Measurements from ENCODE around the gene PRPSAP1.
"Not testable (repeated sequence)": the region's sequence is repeated elsewhere in the genome, so short reads cannot be mapped to it uniquely, and the experiment has no call there.

The PRPSAP1 gene

DNA sequence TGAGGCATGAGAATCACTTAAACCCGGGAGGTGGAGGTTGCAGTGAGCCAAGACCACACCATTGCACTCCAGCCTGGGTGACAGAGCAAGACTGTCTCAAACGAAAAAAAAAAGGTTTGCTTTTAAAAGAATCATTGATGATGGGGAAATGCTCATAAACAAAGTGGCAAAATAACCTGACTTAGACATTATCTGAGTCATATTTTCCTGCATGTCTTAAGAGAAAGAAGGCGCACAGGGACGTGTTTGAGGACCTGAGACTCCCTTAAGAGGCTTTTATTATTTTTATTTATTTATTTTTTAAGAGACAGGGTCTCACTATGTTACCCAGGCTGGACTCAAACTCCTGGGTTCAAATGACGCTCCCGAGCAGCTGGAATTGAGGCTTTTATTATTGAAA is 5.7 kb upstream of the PRPSAP1 start:
- DNase-seq (ENCODE audit: low read depth) = no peak

DNA sequence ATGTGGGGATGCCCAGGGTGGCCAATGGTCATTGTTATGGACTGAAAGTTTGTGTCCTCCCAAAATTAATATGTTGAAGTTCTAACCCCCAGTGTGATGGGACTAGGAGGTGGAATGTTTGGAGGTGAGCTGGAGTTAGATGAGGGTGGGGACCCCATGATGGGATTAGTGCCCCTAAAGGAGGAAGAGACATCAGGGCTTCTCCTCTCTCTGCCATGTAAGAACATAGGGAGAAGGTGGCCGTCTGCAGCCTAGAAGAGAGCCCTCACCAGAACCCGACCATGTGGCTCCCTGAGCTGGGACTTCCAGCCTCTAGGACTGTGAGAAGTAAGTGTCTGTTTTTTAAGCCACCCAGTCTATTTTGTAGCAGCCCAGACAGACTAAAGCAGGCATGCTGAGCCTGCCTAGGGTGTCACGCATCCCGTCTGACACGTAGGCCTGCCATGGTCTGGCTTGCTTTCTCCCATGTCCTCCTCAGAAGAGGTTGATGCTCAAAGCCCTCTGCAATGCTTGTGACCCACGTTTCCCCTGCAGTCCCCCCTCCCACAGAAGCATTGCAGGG is 4.0 kb upstream of the PRPSAP1 start:
- DNase-seq (ENCODE audit: low read depth) = no peak

DNA sequence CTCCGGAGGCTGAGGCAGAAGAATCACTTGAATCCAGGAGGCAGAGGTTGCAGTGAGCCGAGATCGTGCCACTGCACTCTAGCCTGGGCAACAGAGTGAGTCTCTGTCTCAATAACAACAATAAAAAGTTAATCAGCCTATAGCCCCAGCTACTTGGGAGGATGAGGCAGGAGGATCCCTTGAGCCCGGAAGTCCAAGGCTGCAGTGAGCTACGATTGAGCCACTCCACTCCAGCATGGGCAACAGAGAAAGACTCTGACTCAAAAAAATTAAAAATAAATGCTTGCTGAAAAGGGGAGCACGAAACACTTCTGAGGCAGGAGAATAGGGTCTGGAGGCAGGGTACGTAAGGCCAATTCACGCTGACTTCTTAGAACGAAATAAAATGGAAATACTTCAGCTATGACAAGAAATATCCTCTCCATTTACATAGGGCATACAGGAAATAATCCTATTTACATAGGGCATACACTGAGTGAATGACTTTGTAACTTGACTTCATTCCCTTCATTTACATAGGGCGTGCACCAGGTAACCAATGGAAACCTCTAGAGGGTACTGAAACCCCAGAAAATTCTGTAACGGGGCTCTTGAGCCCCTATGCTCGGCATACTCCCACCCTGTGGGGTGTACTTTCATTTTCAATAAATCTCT is 3.2 kb upstream of the PRPSAP1 start:
- no peak for DNase-seq (ENCODE audit: low read depth)

DNA sequence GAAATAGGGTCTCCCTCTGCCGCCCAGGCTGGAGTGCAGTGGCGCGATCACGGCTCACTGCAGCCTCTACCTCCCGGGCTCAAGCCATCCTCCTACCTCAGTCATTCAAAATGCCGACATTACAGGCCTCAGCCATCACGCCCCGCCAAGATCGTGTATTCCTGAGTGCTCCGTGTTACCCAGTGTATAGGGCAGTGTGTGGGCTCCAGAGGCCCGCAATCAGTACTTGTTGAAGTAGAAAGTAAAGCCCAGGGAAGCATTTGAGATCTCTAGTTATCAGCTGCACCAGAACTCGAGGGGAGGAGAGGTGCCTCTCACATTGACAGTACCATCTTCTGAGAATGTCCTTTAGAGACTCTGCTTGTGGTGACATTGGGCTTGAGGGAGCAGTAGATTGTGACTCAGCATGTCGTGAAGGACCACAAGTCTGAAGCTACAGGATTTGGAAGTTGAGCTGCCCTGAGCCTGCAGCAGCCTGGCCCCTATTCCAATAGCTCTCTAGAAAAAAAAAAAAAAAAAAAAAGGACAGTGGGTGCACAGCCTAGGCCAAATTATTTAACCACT is 1.1 kb upstream of the PRPSAP1 start:
- DNase-seq (ENCODE audit: low read depth) = no peak

DNA sequence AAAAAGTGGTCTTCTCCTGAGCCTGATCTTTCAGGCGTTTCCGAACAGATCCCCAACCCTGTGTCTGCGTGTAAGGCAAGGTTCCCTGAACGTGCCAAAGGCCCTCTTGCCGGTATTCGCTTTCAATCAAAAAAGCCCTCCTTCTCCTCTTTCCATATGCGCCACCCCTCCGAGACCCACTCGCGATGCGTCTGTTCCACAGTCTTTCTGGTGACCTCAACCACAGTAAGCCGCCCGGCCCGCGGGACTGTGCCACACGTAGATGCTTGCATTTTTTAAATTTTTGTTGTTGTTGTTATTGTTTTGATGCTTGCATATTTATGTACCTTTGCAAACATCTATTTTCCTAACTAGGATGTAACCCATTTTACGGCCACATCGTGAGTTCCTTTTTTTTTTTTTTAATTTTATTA is 607 bp upstream of the PRPSAP1 start:
- no peak for DNase-seq (ENCODE audit: low read depth)

DNA sequence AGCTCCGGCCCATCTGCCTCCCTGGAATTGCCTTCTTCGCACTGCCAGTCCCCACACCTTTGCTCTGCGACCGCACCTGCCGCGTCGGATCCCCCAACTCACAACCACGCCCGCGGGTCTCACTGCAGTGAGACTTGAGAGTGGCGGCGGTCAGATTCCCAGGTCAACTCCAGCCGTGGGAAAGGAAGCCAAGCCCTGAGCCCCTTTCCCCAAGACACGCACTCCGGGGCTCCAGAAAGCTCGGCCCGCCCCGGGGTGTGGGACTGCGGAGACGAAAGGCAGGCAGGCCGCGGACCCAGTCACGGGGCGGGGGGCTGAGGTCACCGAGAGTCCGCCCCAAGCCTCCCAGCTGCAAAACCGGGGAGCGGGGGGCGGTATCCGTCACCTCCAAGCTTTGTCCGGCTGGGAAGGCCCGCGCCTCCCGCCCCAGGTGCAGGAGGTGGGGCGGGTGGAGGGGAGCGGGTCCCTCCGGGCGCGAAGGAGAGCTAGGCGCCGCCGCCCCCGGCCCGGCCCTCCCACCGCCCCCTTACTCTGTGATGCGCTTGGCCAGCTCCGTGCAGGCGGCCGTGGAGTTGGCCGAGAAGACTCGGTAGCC is 615 bp downstream of the PRPSAP1 start:
- no peak for DNase-seq (ENCODE audit: low read depth)

DNA sequence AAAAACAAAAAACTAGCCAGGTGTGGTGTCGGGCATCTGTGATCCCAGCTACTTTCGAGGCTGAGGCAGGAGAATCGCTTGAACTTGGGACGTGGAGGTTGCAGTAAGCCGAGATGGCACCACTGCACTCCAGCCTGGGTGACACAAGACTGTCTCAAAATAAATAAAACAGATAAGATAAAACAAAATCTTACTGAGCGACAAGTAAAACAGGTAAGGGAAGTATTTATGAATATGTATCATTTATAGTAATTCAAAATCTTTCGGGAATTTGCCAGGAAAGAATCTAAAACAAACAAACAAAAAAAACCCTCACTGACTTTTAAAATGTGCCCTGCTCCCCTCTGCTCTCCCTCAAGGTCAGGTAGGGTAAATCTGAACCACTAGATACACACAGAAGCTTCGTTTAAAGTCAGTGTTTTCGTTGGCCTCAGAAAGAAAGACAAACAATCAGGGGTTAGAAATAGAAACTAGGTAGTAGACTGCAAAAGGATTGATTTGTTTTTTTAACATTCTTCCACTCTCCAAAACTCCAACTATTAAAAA is 2.1 kb downstream of the PRPSAP1 start:
- no peak for DNase-seq (ENCODE audit: low read depth)

DNA sequence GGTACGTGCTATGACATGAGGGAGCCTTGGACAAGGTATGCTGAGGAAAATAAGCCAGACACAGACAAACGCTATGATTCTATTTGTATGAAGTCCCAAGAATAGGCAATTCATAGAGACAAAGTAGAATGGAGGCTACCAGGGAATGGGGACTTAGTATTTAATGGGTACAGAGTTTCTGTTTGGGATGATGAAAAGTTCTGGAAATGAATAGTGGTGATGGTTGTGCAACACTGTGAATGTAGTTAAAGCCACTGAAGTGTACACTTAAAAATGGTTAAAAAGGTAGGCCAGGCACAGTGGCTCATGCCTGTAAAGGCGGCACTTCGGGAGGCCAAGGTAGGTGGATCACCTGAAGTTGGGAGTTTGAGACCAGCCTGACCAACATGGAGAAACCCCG is 3.3 kb downstream of the PRPSAP1 start:
- DNase-seq (ENCODE audit: low read depth) = no peak

DNA sequence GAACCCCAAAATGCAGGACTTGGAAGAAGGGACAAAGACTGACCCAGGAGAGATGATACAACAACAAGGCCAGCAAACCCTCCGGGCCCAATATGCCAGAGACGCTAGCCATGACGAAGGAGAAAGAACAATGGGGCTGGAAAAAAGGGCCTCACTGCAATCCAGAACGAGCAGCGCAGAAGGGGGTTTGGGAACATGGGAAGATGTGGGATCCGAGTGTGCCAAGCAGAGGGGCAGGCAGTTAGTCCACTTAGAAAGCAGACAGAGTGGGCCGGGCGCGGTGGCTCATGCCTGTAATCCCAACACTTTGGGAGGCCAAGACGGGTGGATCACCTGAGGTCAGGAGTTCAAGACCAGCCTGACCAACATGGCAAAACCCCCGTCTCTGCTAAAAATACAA is 6.8 kb downstream of the PRPSAP1 start:
- DNase-seq (ENCODE audit: low read depth) = not testable (repeated sequence)

DNA sequence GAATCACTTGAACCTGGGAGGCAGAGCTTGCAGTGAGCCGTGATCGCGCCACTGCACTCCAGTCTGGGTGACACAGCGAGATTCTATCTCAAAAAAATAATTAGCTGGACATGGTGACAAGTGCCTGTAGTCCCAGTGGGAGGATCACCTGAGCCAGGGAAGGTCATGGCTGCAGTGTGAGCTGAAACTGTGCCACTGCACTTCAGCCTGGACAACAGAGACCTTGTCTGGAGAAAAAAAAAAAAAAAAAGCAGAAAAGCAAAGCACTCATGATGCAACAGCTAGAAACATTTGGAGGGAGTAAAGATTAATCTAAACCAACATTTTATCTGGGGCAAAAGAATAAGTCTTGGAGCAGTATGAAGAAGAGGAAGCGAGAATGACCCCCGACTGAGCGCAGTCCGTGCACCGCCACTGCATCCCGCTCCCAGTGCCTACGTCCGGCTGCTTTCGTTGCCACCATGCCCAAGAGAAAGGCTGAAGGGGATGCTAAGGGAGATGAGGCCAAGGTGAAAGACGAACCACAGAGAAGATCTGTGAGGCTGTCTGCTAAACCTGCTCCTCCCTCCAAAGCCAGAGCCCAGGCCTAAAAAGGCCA is 8.2 kb downstream of the PRPSAP1 start:
- no peak for DNase-seq (ENCODE audit: low read depth)

DNA sequence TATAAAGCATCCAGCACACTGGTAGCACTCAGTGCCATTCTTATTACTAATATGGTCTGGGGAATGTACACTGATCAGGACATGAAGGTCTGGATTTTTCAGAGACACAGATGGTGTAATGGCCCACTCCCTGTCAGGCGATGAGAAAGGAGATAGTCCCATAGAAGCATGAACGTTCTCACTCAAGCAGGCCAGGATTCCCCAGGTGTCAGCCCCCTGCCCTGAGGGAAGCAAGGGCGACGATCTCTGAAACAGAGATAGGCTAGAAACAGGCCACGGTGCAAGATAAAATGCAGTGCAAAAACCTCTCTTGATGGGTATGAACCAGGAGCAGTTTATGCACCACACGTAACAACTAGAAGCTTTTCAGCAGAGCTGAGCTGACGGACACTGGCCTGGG is 10.6 kb downstream of the PRPSAP1 start:
- no peak for DNase-seq (ENCODE audit: low read depth)

DNA sequence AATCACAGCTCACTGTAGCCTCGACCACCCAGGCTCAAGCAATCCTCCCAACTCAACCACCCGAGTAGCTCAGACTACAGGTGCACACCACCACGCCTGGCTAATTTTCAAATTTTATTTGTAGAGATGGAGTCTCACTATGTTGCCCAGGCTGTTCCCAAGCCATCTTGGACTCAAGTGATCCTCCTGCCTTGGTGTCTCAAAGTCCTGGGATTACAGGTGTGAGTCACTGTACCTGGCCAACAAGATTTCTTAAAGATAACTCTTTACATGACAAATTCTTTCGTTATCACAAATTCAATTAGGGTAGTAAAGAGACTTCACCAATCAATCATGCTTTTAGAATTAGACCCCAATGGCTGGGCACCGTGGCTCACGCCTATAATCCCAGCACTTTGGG is 12.4 kb downstream of the PRPSAP1 start:
- no peak for DNase-seq (ENCODE audit: low read depth)

DNA sequence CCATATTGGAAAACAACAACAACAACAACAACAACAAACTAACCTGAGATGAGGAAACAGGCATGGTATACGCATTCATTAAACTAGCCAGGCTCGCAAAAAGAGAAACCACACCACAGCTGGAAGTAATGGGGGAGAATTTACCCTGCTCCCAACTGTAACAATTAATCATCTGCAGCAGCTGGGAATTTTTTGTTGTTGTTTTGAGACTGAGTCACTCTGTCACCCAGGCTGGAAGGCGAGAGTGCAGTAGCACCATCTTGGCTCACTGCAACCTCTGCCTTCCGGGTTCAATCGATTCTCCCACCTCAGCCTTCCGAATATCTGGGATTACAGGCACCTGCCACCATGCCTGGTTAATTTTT is 16.3 kb downstream of the PRPSAP1 start:
- no peak for DNase-seq (ENCODE audit: low read depth)

DNA sequence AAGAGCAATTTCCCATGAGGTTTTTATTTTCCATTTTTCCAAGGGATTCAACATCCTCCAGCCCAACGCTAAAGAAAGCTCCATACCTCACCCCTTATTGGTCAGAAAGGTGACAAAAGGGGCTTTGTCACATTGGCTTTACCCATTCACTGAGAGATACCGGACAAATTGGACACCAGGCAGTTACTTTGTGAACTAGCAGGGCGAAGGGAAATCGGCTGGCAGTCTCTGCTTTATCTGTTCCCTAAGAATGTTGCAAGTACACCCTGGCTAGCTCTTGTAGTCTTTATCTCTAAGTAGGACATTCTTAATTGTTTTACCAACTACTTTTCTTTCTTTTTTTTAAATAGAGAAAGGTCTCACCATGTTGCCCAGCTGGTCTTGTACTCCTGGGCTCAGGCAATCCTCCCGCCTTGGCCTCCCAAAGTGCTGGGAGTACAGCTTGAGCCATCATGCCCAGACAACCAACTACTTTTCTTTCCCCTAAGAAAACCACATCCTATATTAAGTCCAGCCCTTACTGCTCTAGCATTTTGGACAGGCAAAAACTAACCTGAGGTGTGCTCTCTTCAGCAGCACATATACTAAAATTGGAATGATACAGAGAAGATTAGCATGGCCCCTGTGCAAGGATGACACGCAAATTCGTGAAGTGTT is 16.8 kb downstream of the PRPSAP1 start:
- no peak for DNase-seq (ENCODE audit: low read depth)

DNA sequence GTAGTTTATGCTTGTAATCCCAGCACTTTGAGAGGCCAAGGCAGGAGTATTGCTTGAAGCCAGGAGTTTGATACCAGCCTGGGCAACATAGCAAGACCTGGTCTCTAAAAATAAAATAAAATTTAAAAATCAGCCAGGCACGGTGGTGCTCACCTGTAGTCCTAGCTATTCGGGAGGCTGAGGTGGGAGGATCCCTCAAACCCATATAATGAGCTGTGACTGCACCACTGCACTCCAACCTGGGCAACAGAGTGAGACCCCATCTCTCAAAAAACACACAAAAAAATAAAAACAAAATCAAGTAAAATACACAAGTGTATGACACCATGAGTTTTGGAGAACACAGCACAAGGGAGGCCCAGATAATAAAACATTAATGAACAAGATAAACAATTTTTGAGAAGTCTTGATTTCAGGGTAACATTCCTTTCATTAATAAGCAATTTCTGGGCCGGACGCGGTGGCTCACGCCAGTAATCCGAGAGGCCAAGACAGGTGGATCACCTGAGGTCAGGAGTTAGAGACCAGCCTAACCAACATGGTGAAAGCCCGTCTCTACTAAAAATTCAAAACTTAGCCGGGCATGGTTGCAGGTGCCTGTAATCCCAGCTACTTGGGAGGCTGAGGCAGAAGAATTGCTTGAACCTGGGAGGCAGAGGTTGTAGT is 17.9 kb downstream of the PRPSAP1 start:
- DNase-seq (ENCODE audit: low read depth) = no peak

DNA sequence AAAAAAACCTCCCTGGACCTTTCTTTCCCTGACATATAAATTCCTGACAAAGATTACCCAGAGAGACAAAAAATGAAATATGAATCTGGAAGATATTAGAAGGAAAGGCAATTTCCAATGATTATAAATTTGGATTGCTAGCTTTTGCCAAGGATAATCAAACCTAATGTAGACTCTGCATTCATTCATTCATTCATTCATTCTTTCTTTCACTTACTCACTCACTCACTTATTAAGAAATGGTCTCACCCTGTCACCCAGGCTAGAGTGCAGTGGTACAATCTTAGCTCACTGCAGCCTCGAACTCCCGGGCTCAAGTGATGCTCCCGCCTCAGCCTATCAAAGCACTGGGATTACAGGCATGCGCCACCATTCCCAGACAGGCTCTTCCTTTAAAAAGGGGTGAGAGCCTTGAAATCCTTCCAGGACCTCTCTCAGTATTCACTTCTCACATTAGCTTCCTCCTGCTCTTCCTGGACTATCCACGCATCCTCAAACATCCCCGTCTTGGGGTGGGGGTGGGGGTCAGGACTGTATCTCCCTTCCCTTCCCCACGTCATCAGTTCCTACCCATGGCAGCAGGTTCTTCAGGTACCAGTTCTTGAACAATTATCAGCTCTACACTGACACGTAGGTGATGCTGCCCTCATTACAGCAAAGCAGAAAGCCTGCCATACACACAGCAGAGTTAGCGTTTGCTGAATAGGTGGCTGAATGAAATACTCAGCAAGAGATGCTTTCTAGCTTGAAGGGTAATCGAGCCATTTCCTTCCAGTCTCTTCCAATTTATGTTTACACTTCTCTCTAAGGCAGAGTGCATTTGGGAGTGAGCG is 19.8 kb downstream of the PRPSAP1 start:
- no peak for DNase-seq (ENCODE audit: low read depth)

DNA sequence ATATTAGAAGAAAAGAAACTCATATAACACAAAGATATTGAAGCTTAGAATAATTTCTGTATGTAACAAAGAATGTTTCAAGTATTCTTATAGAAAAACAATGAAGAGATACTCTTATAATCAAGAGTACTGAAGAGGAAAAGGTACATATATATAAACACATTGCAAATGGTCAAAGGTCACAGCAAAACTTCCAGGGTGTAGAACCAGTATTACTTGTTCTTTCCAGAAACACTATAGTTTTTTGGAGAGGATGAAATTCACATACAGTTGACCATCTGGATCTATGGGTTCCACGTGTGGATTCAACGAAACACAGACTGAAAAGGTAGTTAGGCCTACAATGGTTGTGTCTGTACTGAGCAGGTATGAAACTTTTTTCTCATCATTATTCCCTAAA is 22.6 kb downstream of the PRPSAP1 start:
- DNase-seq (ENCODE audit: low read depth) = no peak

DNA sequence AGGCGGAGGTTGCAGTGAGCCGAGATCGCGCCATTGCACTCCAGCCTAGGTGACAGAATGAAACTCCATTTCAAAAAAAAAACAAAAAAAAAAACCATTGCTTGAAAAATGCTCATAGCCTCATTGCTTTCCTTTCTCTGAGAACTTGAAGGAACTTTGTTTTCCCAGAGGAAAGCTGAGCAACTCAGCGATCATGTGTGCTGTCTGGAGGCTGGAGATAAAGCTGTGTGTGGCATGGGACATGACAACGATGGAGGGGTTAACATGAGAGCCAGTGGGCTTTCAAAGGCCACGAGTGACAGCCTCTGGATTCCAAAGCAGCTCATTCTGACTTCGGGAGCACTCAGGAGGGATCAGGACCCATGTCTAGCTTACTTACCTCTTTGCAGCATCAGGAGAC is 24.1 kb downstream of the PRPSAP1 start:
- no peak for DNase-seq (ENCODE audit: low read depth)

DNA sequence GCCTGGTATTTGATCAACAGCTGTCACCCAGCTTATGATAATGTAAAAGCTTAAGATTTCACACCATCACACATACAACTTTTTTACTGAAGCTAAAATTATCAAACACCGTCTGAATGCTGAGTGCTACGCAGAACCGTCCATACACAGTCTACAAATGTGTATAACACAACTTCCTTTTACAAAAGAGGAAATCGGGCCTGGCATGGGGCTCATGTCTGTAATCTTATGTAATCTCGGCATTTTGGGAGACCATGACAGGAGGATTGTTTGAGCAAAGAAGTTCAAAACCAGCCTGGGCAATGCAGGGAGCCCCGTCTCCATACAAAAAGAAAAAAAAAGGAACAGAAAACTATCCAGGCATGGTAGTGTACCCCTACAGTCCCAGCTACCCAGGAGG is 26.0 kb downstream of the PRPSAP1 start:
- DNase-seq (ENCODE audit: low read depth) = no peak

DNA sequence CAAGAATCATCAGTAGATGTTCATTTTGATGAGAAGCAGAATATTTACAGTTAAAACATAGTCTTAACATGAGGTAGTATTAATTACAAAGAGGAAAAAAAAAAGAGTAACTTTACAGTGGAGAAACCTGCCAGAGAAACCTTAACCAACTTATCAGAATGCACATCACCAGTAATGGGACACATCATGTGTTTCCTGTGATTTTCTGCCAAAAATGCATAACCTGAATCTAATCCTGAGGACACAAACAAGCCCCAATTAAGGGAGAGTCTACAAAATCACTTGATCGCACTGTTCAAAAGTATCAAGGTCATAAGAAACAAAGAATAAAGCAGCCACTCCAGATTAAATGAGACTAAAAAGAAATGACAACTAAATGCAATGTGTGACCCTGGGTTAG is 27.4 kb downstream of the PRPSAP1 start:
- DNase-seq (ENCODE audit: low read depth) = no peak

DNA sequence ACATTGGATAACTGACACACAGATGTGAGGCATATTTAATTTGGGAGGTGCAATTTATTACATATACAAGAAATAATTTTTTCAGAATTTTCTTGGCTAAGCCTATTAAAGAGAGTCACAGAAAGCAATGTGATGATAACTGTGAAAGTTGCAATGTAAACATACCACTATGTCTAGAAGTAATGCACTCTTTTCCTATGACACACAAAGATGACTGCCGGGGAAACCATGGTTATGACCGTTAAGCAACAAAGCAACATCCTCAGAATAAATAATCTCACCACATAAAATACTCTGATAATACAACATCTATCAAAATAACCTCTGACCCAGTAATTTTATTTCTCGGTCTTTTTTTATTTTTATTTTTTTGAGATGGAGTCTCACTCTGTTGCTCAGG is 35.1 kb downstream of the PRPSAP1 start:
- no peak for DNase-seq (ENCODE audit: low read depth)

All from stimulated activated CD8-positive, alpha-beta memory T cell treated with anti-CD3 and anti-CD28 coated beads, Interleukin-7, amount 100 ng/mL, for 24 hours (primary cell).